Measurements from ENCODE around the gene GPRC5B.

DNA sequence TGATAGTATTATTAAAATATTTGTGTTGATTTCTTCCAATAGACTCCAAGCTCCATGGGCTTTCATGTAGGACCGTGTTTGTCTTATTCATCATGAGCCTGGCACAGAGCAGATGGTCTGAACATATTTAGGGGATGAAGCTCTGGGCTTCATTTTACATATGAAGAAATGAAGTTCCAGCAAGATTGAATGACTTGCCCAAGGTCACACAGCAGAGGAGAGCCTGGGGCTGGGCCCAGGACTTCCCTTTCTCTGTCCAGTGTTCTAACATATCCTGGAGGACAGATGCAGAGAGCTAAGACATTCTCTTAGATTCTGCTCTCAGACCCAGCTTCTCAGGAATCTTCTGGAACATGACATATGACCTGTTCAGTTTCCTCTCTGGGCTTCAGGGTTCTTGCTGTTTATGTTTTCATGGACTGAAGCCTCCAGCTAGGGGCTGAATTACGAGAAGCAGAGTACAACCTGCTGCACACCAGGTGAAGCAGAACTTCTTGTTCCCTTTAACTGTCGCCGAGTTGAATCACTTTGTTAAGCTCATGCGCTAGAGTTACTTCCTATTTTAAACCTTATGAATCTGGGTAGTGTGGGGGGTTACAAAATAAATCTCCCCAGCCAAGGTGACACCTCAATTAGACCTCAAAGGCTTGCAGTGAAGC, 53.6 kb downstream of the GPRC5B start:
- TF ChIP-seq TAF1 (IDR thresholded peaks at IDR 0.05; ENCODE audit: borderline replicate concordance, insufficient read depth, low read length) (no peak), POLR2AphosphoS5 (IDR thresholded peaks at IDR 0.05; ENCODE audit: low read depth, low read length) (no peak), SIN3A (IDR thresholded peaks at IDR 0.05; ENCODE audit: borderline replicate concordance, insufficient read depth, low read length) (no peak)
- TF ChIP-seq, protein P1, sequence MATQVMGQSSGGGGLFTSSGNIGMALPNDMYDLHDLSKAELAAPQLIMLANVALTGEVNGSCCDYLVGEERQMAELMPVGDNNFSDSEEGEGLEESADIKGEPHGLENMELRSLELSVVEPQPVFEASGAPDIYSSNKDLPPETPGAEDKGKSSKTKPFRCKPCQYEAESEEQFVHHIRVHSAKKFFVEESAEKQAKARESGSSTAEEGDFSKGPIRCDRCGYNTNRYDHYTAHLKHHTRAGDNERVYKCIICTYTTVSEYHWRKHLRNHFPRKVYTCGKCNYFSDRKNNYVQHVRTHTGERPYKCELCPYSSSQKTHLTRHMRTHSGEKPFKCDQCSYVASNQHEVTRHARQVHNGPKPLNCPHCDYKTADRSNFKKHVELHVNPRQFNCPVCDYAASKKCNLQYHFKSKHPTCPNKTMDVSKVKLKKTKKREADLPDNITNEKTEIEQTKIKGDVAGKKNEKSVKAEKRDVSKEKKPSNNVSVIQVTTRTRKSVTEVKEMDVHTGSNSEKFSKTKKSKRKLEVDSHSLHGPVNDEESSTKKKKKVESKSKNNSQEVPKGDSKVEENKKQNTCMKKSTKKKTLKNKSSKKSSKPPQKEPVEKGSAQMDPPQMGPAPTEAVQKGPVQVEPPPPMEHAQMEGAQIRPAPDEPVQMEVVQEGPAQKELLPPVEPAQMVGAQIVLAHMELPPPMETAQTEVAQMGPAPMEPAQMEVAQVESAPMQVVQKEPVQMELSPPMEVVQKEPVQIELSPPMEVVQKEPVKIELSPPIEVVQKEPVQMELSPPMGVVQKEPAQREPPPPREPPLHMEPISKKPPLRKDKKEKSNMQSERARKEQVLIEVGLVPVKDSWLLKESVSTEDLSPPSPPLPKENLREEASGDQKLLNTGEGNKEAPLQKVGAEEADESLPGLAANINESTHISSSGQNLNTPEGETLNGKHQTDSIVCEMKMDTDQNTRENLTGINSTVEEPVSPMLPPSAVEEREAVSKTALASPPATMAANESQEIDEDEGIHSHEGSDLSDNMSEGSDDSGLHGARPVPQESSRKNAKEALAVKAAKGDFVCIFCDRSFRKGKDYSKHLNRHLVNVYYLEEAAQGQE (IDR thresholded peaks at IDR 0.05; ENCODE audit: insufficient read depth in 1 of 2, low read depth in 2 of 2, low read length in 2 of 2): no peak
